ENCODE measurements around the gene CELA1. TPM values are rescaled to one million over a fixed set of nuclear protein-coding genes. Genes with fewer than 3 reads are reported as not detected.

CELA1 gene
- total and polyA plus RNA-seq, 10 of the 15 experiments (the other 5 are each of a cell fraction or from before 2014, with no cell fraction given): not detected

GRCh38 chr12:51395283-51396230 lies 49.1 kb upstream of the CELA1 start (continued):
- TF ChIP-seq ZBTB4 (CRISPR knock-in tag; IDR thresholded peaks at IDR 0.05) (no peak), FOXM1 (IDR thresholded peaks at IDR 0.05; ENCODE audit: low read depth, low read length) (no peak), PKNOX1 (IDR thresholded peaks at IDR 0.05) (no peak), BHLHE40 (IDR thresholded peaks at IDR 0.05; ENCODE audit: borderline replicate concordance in 1 of 2, low read depth in 2 of 2, low read length in 1 of 2) (no peak; a peak in 1 of 4 replicates), GATAD2B (conservative IDR thresholded peaks at IDR 0.05; ENCODE audit: low read depth) (no peak), SREBF1 (IDR thresholded peaks at IDR 0.05; ENCODE audit: low read length) (no peak), EP300 (IDR thresholded peaks at IDR 0.05; ENCODE audit: borderline replicate concordance in 1 of 2, control insufficient read depth in 1 of 2, low read depth in 2 of 2, low read length in 2 of 2) (no peak; a peak in 1 of 4 replicates), GABPA (IDR thresholded peaks at IDR 0.05; ENCODE audit: low read depth) (no peak), ESRRA (IDR thresholded peaks at IDR 0.05; ENCODE audit: low read length) (no peak), STAT3 (IDR thresholded peaks at IDR 0.05; ENCODE audit: low read depth, low read length) (no peak)
- TF ChIP-seq, protein P1, sequence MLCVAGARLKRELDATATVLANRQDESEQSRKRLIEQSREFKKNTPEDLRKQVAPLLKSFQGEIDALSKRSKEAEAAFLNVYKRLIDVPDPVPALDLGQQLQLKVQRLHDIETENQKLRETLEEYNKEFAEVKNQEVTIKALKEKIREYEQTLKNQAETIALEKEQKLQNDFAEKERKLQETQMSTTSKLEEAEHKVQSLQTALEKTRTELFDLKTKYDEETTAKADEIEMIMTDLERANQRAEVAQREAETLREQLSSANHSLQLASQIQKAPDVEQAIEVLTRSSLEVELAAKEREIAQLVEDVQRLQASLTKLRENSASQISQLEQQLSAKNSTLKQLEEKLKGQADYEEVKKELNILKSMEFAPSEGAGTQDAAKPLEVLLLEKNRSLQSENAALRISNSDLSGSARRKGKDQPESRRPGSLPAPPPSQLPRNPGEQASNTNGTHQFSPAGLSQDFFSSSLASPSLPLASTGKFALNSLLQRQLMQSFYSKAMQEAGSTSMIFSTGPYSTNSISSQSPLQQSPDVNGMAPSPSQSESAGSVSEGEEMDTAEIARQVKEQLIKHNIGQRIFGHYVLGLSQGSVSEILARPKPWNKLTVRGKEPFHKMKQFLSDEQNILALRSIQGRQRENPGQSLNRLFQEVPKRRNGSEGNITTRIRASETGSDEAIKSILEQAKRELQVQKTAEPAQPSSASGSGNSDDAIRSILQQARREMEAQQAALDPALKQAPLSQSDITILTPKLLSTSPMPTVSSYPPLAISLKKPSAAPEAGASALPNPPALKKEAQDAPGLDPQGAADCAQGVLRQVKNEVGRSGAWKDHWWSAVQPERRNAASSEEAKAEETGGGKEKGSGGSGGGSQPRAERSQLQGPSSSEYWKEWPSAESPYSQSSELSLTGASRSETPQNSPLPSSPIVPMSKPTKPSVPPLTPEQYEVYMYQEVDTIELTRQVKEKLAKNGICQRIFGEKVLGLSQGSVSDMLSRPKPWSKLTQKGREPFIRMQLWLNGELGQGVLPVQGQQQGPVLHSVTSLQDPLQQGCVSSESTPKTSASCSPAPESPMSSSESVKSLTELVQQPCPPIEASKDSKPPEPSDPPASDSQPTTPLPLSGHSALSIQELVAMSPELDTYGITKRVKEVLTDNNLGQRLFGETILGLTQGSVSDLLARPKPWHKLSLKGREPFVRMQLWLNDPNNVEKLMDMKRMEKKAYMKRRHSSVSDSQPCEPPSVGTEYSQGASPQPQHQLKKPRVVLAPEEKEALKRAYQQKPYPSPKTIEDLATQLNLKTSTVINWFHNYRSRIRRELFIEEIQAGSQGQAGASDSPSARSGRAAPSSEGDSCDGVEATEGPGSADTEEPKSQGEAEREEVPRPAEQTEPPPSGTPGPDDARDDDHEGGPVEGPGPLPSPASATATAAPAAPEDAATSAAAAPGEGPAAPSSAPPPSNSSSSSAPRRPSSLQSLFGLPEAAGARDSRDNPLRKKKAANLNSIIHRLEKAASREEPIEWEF (IDR thresholded peaks at IDR 0.05; ENCODE audit: insufficient replicate concordance, low read depth, low read length): no peak
- TF ChIP-seq, protein P2, sequence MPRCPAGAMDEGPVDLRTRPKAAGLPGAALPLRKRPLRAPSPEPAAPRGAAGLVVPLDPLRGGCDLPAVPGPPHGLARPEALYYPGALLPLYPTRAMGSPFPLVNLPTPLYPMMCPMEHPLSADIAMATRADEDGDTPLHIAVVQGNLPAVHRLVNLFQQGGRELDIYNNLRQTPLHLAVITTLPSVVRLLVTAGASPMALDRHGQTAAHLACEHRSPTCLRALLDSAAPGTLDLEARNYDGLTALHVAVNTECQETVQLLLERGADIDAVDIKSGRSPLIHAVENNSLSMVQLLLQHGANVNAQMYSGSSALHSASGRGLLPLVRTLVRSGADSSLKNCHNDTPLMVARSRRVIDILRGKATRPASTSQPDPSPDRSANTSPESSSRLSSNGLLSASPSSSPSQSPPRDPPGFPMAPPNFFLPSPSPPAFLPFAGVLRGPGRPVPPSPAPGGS (IDR thresholded peaks at IDR 0.05; ENCODE audit: borderline replicate concordance, insufficient read depth, low read depth, low read length, poor library complexity, severe bottlenecking): no peak
